ENCODE results near the gene PLIN3. TPM values are rescaled to one million over a fixed set of nuclear protein-coding genes. Genes with fewer than 3 reads are reported as not detected.
A peak's percentile ranks its signal among the peaks of the same experiment; 100 is the strongest.

Gene PLIN3
- total RNA-seq, 2 donors from 2014 or later, result 80.0 to 80.9 TPM

- H3K27me3 Mint-ChIP-seq (ENCODE audit: insufficient read depth), result no peaks in the 10 kb centered on the region
- no peaks in the 10 kb centered on the region for H3K36me3 Mint-ChIP-seq (ENCODE audit: low read depth)
- H3K4me1 Mint-ChIP-seq, result no peaks in the 10 kb centered on the region
- Histone ChIP-seq H3K36me3 (ENCODE audit: control insufficient read depth, insufficient read depth, low read length) (no peaks in the 10 kb centered on the region), H3K4me1 (ENCODE audit: control insufficient read depth, insufficient read depth, low read length) (peaks cover 2% of the 10 kb centered on the region), H3K27me3 (ENCODE audit: control insufficient read depth, insufficient read depth, low read length, poor library complexity, severe bottlenecking) (no peaks in the 10 kb centered on the region), H3K27ac (ENCODE audit: low read depth, low read length) (no peak overlapping the region), H3K4me3 (ENCODE audit: low read length) (no peak overlapping the region), H3K9ac (ENCODE audit: extremely low read depth, low read length, poor library complexity, severe bottlenecking) (no peak overlapping the region), H3K9me3 (ENCODE audit: control insufficient read depth, low read length) (no peaks in the 10 kb centered on the region)
- TF ChIP-seq CTCF (conservative IDR thresholded peaks at IDR 0.05), result no peak
- H3K27ac Mint-ChIP-seq, result no peak overlapping the region
- no peaks in the 10 kb centered on the region for H3K9me3 Mint-ChIP-seq
- 87 to 95% methylated on average over 6 to 11 of the region's 11 CpGs for WGBS, 2 experiments (ENCODE audit: insufficient coverage in 1 of 2, insufficient read length in 1 of 2)
- no peak overlapping the region for H3K4me3 Mint-ChIP-seq
- no peak for DNase-seq
These were observed 11.6 kb upstream of the PLIN3 start for GRCh38 chr19:4879041-4879440.

- Mint-ChIP-seq H3K36me3 (ENCODE audit: low read depth) (no peaks in the 10 kb centered on the region), H3K4me3 (no peak overlapping the region), H3K9me3 (no peaks in the 10 kb centered on the region), H3K27me3 (ENCODE audit: insufficient read depth) (no peaks in the 10 kb centered on the region), H3K4me1 (no peaks in the 10 kb centered on the region), H3K27ac (no peak overlapping the region)
- Histone ChIP-seq H3K9ac (ENCODE audit: extremely low read depth, low read length, poor library complexity, severe bottlenecking) (no peak overlapping the region), H3K27ac (ENCODE audit: low read depth, low read length) (peak overlapping the region; percentile 65), H3K4me3 (ENCODE audit: low read length) (no peak overlapping the region), H3K27me3 (ENCODE audit: control insufficient read depth, insufficient read depth, low read length, poor library complexity, severe bottlenecking) (no peaks in the 10 kb centered on the region), H3K4me1 (ENCODE audit: control insufficient read depth, insufficient read depth, low read length) (peaks cover 2% of the 10 kb centered on the region), H3K9me3 (ENCODE audit: control insufficient read depth, low read length) (no peaks in the 10 kb centered on the region), H3K36me3 (ENCODE audit: control insufficient read depth, insufficient read depth, low read length) (no peaks in the 10 kb centered on the region)
- TF ChIP-seq CTCF (conservative IDR thresholded peaks at IDR 0.05), result no peak
- no peak for DNase-seq
- 76 to 90% methylated on average over 5 to 23 of the region's 23 CpGs for WGBS, 2 experiments (ENCODE audit: insufficient coverage in 1 of 2, insufficient read length in 1 of 2)
These were observed 11.1 kb upstream of the PLIN3 start for GRCh38 chr19:4878491-4878968.

- Histone ChIP-seq H3K36me3 (ENCODE audit: control insufficient read depth, insufficient read depth, low read length) (no peaks in the 10 kb centered on the region), H3K9me3 (ENCODE audit: control insufficient read depth, low read length) (no peaks in the 10 kb centered on the region), H3K4me1 (ENCODE audit: control insufficient read depth, insufficient read depth, low read length) (peaks cover 2% of the 10 kb centered on the region), H3K27me3 (ENCODE audit: control insufficient read depth, insufficient read depth, low read length, poor library complexity, severe bottlenecking) (no peaks in the 10 kb centered on the region), H3K9ac (ENCODE audit: extremely low read depth, low read length, poor library complexity, severe bottlenecking) (no peak overlapping the region), H3K4me3 (ENCODE audit: low read length) (no peak overlapping the region), H3K27ac (ENCODE audit: low read depth, low read length) (peak overlapping the region; percentile 65)
- Mint-ChIP-seq H3K27me3 (ENCODE audit: insufficient read depth) (no peaks in the 10 kb centered on the region), H3K4me3 (no peak overlapping the region), H3K27ac (no peak overlapping the region), H3K9me3 (no peaks in the 10 kb centered on the region), H3K36me3 (ENCODE audit: low read depth) (no peaks in the 10 kb centered on the region), H3K4me1 (no peaks in the 10 kb centered on the region)
- no peak for TF ChIP-seq CTCF (conservative IDR thresholded peaks at IDR 0.05)
- peak; percentile 62 for DNase-seq
- WGBS, 2 experiments (ENCODE audit: insufficient coverage in 1 of 2, insufficient read length in 1 of 2), result 61 to 77% methylated on average over 12 to 30 of the region's 30 CpGs
These were observed 10.5 kb upstream of the PLIN3 start for GRCh38 chr19:4877753-4878490.
